GM23338 (cell line): ENCODE data around the gene NDRG3. TPM values are rescaled to one million over a fixed set of nuclear protein-coding genes. Genes with fewer than 3 reads are reported as not detected.

Source experiments
- ATAC-seq: fragments of 200-7000 bp; cut with Tn5 transposase; 3 replicates; pipeline ENCODE4 v1.9.1; 2020
- DNase-seq: peaks from one replicate; pipeline ENCODE4 v3.0.0-alpha.2; 2015; ENCODE audit warnings: low spot score
- H2AFZ ChIP-seq: fragments of 200-600 bp; sonication (generic); 2 replicates; pipeline ENCODE4 v1.8.0; 2016; ENCODE audit warnings: antibody characterized with exemption, mild to moderate bottlenecking, moderate library complexity
- H3F3A ChIP-seq: fragments of 200-600 bp; sonication (generic); replicated peaks from 2 replicates; pipeline ENCODE4 v1.8.0; 2017; ENCODE audit warnings: antibody characterized with exemption, mixed run types, low read depth
- H3K27ac ChIP-seq: fragments of 200-600 bp; sonication (generic); 2 replicates; pipeline ENCODE4 v1.6.1; 2016; ENCODE audit warnings: low read depth
- H3K27me3 ChIP-seq: fragments of 200-600 bp; sonication (generic); 2 replicates; pipeline ENCODE4 v1.8.0; 2016; ENCODE audit warnings: mild to moderate bottlenecking, mixed run types, moderate library complexity; ENCODE audit not compliant: insufficient read depth
- H3K36me3 ChIP-seq: fragments of 200-600 bp; sonication (generic); 2 replicates; pipeline ENCODE4 v1.8.0; 2016; ENCODE audit warnings: mild to moderate bottlenecking; ENCODE audit not compliant: insufficient read depth
- H3K4me1 ChIP-seq: fragments of 200-600 bp; sonication (generic); 2 replicates; pipeline ENCODE4 v1.8.0; 2016; ENCODE audit warnings: mild to moderate bottlenecking, moderate library complexity; ENCODE audit not compliant: insufficient read depth
- H3K4me2 ChIP-seq: fragments of 200-600 bp; sonication (generic); 2 replicates; pipeline ENCODE4 v1.7.1; 2017; ENCODE audit warnings: mixed run types
- H3K4me3 ChIP-seq: fragments of 200-600 bp; sonication (generic); 2 replicates; pipeline ENCODE4 v1.6.1; 2016; ENCODE audit warnings: mixed run types
- H3K79me2 ChIP-seq: fragments of 200-600 bp; sonication (generic); replicated peaks from 2 replicates; pipeline ENCODE4 v1.8.0; 2017; ENCODE audit warnings: mild to moderate bottlenecking; ENCODE audit not compliant: insufficient read depth
- H3K9me2 ChIP-seq: fragments of 200-600 bp; sonication (generic); 2 replicates; pipeline ENCODE4 v1.8.0; 2017; ENCODE audit not compliant: insufficient read depth
- H4K20me1 ChIP-seq: fragments of 200-600 bp; sonication (generic); replicated peaks from 2 replicates; pipeline ENCODE4 v1.8.0; 2017; ENCODE audit warnings: mild to moderate bottlenecking; ENCODE audit not compliant: insufficient read depth
- H3K27ac Mint-ChIP-seq: 2 replicates; pipeline ENCODE4 v1.8.0; 2020; ENCODE audit warnings: inconsistent platforms, mild to moderate bottlenecking, moderate library complexity, mixed read lengths
- H3K27me3 Mint-ChIP-seq: 3 replicates; pipeline ENCODE4 v1.8.0; 2022; ENCODE audit warnings: low read depth, mild to moderate bottlenecking, moderate library complexity, mixed read lengths, inconsistent platforms; ENCODE audit not compliant: insufficient read depth, poor library complexity
- H3K36me3 Mint-ChIP-seq: 3 replicates; pipeline ENCODE4 v1.8.0; 2021; ENCODE audit warnings: low read depth, mild to moderate bottlenecking, inconsistent platforms, moderate library complexity, mixed read lengths
- H3K4me1 Mint-ChIP-seq: 3 replicates; pipeline ENCODE4 v1.8.0; 2020; ENCODE audit warnings: mild to moderate bottlenecking, inconsistent platforms, mixed read lengths
- H3K4me3 Mint-ChIP-seq: 3 replicates; pipeline ENCODE4 v1.8.0; 2021; ENCODE audit warnings: moderate library complexity, mild to moderate bottlenecking, inconsistent platforms, mixed read lengths
- H3K9me3 Mint-ChIP-seq: 3 replicates; pipeline ENCODE4 v1.8.0; 2020; ENCODE audit warnings: moderate library complexity, mild to moderate bottlenecking, inconsistent platforms, mixed read lengths
- EZH2 ChIP-seq: fragments of 200-600 bp; sonication (generic); IDR thresholded peaks from one replicate; pipeline ENCODE4 v1.8.0; 2017; ENCODE audit warnings: antibody characterized with exemption, mild to moderate bottlenecking, low read depth; ENCODE audit not compliant: unreplicated experiment
- EZH2phosphoT487 ChIP-seq: fragments of 200-600 bp; sonication (generic); IDR thresholded peaks from one replicate; pipeline ENCODE4 v1.8.1; 2018; ENCODE audit warnings: antibody characterized with exemption; ENCODE audit not compliant: unreplicated experiment
- JUNB ChIP-seq: IDR thresholded peaks from one replicate; pipeline ENCODE4 v1.6.1; 2016; ENCODE audit warnings: antibody characterized with exemption; ENCODE audit not compliant: unreplicated experiment
- NANOG ChIP-seq: IDR thresholded peaks from 2 replicates; pipeline ENCODE4 v1.6.1; 2016; ENCODE audit warnings: antibody characterized with exemption, borderline replicate concordance
- POLR2AphosphoS5 ChIP-seq: IDR thresholded peaks from 2 replicates; pipeline ENCODE4 v1.6.1; 2016; ENCODE audit warnings: antibody characterized with exemption, low read depth
- STAT1 ChIP-seq: IDR thresholded peaks from one replicate; pipeline ENCODE4 v1.6.1; 2016; ENCODE audit warnings: antibody characterized with exemption; ENCODE audit not compliant: unreplicated experiment
- polyA plus RNA-seq: library from polyadenylated mRNA; unstranded; fragments of >200 nt; fragmentation: Nextera tagmentation; extraction: Ambion mirVana; gene quantifications from 2 replicates; pipeline ENCODE4 v1.2.1, GENCODE V29; 2016
- total RNA-seq: library from RNA; depleted of rRNA; stranded (reverse); fragments of >200 nt; shearing (Covaris generic); gene quantifications from 2 replicates; pipeline ENCODE4 v1.2.3, GENCODE V29; 2014
- TF ChIP-seq, protein P1 (sequence below): IDR thresholded peaks from 2 replicates; pipeline ENCODE4 v1.6.1; 2016; ENCODE audit warnings: antibody characterized with exemption
- TF ChIP-seq, protein P2 (sequence below): IDR thresholded peaks from one replicate; pipeline ENCODE4 v1.6.1; 2018; ENCODE audit warnings: antibody characterized with exemption; ENCODE audit not compliant: unreplicated experiment
- TF ChIP-seq, protein P3 (sequence below): fragments of 250-450 bp; sonication (Bioruptor Pico); IDR thresholded peaks from 2 replicates; pipeline ENCODE4 v1.5.0; 2020; ENCODE audit warnings: mild to moderate bottlenecking, moderate library complexity

The NDRG3 gene
- total and polyA plus RNA-seq, 2 experiments from 2014 or later = 18.6 to 24.0 TPM

DNA sequence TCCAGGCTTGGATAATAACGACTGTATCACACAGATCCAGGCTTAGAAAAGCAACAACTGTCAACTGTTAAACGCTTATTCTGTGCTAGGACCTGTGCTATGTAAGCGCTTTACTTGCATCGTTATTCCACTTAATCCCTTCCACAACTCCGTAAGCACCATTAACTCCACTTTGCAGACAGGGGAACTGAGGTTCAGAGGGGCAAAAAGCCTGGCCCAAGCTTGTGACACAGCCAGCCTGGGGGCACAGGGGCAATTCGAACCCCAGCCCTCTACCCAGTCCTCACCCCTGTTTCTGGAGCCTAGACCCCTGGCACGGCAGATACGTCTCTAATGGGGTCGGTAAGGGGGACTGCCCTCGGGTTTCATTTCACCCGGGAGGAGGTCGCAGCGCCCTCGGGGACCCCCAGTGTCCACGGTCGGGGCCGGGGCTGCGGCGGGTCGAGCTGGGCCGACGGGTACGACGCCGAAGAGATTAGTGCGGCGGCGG is 27.3 kb upstream of the NDRG3 start (continued):
- TF ChIP-seq POLR2AphosphoS5 (no peak), EZH2 (no peak), EZH2phosphoT487 (no peak), NANOG (no peak), JUNB (no peak), STAT1 (no peak)
- TF ChIP-seq, protein P1, sequence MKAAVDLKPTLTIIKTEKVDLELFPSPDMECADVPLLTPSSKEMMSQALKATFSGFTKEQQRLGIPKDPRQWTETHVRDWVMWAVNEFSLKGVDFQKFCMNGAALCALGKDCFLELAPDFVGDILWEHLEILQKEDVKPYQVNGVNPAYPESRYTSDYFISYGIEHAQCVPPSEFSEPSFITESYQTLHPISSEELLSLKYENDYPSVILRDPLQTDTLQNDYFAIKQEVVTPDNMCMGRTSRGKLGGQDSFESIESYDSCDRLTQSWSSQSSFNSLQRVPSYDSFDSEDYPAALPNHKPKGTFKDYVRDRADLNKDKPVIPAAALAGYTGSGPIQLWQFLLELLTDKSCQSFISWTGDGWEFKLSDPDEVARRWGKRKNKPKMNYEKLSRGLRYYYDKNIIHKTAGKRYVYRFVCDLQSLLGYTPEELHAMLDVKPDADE = no peak
- TF ChIP-seq, protein P2, sequence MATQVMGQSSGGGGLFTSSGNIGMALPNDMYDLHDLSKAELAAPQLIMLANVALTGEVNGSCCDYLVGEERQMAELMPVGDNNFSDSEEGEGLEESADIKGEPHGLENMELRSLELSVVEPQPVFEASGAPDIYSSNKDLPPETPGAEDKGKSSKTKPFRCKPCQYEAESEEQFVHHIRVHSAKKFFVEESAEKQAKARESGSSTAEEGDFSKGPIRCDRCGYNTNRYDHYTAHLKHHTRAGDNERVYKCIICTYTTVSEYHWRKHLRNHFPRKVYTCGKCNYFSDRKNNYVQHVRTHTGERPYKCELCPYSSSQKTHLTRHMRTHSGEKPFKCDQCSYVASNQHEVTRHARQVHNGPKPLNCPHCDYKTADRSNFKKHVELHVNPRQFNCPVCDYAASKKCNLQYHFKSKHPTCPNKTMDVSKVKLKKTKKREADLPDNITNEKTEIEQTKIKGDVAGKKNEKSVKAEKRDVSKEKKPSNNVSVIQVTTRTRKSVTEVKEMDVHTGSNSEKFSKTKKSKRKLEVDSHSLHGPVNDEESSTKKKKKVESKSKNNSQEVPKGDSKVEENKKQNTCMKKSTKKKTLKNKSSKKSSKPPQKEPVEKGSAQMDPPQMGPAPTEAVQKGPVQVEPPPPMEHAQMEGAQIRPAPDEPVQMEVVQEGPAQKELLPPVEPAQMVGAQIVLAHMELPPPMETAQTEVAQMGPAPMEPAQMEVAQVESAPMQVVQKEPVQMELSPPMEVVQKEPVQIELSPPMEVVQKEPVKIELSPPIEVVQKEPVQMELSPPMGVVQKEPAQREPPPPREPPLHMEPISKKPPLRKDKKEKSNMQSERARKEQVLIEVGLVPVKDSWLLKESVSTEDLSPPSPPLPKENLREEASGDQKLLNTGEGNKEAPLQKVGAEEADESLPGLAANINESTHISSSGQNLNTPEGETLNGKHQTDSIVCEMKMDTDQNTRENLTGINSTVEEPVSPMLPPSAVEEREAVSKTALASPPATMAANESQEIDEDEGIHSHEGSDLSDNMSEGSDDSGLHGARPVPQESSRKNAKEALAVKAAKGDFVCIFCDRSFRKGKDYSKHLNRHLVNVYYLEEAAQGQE = no peak

DNA sequence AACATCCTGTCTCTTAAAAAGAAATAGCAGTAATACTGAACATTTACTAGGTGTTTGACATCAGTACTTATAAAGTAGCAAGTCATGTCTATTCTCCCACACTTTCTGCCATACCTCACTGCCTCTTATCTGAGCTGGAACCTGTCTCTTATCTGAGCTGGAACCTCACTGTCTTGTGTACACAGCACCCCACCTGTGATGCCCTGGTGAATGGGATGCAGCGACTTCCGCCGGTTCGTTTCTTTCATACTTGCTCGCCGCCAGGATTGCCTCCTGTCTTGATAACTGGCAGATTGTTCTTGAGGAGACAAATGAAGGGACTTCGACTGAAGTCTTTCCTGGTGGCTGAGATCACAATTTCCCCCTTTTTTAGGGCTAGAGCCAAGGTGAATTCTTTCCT is 24.8 kb upstream of the NDRG3 start:
- no peaks in the 10 kb centered on the region for H4K20me1 ChIP-seq
- H3K36me3 ChIP-seq = 0 out of 2 replicates have a peak, but pooled peaks cover 4% of the 10 kb centered on the region
- H3K4me1 Mint-ChIP-seq = peaks cover 9% of the 10 kb centered on the region
- H3K9me3 Mint-ChIP-seq = peaks cover 2% of the 10 kb centered on the region; the same call in 1 of the 3 replicates
- H3K27ac ChIP-seq = no peak overlapping the region
- H3K4me2 ChIP-seq = no peak overlapping the region
- H3K27me3 Mint-ChIP-seq = peaks cover 18% of the 10 kb centered on the region
- no peak overlapping the region for H3K4me3 Mint-ChIP-seq
- peaks cover 7% of the 10 kb centered on the region; the same call in 1 of the 2 replicates for H3K79me2 ChIP-seq
- no peaks in the 10 kb centered on the region for H3K9me2 ChIP-seq
- DNase-seq (no peak), ATAC-seq (no peak)
- H3K27ac Mint-ChIP-seq = no peak overlapping the region
- H3F3A ChIP-seq = peaks cover 9% of the 10 kb centered on the region; the same call in 1 of the 2 replicates
- no peak overlapping the region for H2AFZ ChIP-seq
- no peaks in the 10 kb centered on the region; the same call in 1 of the 2 replicates for H3K4me1 ChIP-seq
- no peaks in the 10 kb centered on the region for H3K27me3 ChIP-seq
- H3K4me3 ChIP-seq = no peak overlapping the region
- peaks cover 20% of the 10 kb centered on the region; the same call in 2 of the 3 replicates for H3K36me3 Mint-ChIP-seq
- TF ChIP-seq, protein P3, sequence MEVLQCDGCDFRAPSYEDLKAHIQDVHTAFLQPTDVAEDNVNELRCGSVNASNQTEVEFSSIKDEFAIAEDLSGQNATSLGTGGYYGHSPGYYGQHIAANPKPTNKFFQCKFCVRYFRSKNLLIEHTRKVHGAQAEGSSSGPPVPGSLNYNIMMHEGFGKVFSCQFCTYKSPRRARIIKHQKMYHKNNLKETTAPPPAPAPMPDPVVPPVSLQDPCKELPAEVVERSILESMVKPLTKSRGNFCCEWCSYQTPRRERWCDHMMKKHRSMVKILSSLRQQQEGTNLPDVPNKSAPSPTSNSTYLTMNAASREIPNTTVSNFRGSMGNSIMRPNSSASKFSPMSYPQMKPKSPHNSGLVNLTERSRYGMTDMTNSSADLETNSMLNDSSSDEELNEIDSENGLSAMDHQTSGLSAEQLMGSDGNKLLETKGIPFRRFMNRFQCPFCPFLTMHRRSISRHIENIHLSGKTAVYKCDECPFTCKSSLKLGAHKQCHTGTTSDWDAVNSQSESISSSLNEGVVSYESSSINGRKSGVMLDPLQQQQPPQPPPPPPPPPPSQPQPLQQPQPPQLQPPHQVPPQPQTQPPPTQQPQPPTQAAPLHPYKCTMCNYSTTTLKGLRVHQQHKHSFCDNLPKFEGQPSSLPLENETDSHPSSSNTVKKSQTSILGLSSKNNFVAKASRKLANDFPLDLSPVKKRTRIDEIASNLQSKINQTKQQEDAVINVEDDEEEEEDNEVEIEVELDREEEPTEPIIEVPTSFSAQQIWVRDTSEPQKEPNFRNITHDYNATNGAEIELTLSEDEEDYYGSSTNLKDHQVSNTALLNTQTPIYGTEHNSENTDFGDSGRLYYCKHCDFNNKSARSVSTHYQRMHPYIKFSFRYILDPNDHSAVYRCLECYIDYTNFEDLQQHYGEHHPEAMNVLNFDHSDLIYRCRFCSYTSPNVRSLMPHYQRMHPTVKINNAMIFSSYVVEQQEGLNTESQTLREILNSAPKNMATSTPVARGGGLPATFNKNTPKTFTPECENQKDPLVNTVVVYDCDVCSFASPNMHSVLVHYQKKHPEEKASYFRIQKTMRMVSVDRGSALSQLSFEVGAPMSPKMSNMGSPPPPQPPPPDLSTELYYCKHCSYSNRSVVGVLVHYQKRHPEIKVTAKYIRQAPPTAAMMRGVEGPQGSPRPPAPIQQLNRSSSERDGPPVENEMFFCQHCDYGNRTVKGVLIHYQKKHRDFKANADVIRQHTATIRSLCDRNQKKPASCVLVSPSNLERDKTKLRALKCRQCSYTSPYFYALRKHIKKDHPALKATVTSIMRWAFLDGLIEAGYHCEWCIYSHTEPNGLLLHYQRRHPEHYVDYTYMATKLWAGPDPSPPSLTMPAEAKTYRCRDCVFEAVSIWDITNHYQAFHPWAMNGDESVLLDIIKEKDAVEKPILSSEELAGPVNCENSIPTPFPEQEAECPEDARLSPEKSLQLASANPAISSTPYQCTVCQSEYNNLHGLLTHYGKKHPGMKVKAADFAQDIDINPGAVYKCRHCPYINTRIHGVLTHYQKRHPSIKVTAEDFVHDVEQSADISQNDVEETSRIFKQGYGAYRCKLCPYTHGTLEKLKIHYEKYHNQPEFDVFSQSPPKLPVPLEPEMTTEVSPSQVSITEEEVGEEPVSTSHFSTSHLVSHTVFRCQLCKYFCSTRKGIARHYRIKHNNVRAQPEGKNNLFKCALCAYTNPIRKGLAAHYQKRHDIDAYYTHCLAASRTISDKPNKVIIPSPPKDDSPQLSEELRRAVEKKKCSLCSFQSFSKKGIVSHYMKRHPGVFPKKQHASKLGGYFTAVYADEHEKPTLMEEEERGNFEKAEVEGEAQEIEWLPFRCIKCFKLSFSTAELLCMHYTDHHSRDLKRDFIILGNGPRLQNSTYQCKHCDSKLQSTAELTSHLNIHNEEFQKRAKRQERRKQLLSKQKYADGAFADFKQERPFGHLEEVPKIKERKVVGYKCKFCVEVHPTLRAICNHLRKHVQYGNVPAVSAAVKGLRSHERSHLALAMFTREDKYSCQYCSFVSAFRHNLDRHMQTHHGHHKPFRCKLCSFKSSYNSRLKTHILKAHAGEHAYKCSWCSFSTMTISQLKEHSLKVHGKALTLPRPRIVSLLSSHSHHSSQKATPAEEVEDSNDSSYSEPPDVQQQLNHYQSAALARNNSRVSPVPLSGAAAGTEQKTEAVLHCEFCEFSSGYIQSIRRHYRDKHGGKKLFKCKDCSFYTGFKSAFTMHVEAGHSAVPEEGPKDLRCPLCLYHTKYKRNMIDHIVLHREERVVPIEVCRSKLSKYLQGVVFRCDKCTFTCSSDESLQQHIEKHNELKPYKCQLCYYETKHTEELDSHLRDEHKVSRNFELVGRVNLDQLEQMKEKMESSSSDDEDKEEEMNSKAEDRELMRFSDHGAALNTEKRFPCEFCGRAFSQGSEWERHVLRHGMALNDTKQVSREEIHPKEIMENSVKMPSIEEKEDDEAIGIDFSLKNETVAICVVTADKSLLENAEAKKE (CRISPR knock-in tag) = no peak
- TF ChIP-seq, protein P2 = no peak
